RPMI7951 (cell line): Measurements from ENCODE around the gene PLAC1. TPM values are rescaled to one million over a fixed set of nuclear protein-coding genes. Genes with fewer than 3 reads are reported as not detected.

Source experiments
- DNase-seq: peaks from one replicate; pipeline ENCODE4 v3.0.0-alpha.2; 2012; ENCODE audit warnings: low read depth
- total RNA-seq: library from RNA; depleted of rRNA; stranded (reverse); fragments of >200 nt; shearing (Covaris generic); gene quantifications from 2 replicates; pipeline ENCODE4 v1.2.3, GENCODE V29; 2014

Gene PLAC1
- total RNA-seq, 1 experiment from 2014 or later: 0.12 TPM

- DNase-seq: no peak
Observed at GRCh38 chrX:134588806-134589205, 69.5 kb downstream of the PLAC1 start.

- DNase-seq: no peak
Observed at GRCh38 chrX:134580907-134581306, 77.4 kb downstream of the PLAC1 start.

- DNase-seq: no peak
Observed at GRCh38 chrX:134573683-134574035, 84.6 kb downstream of the PLAC1 start.

DNA sequence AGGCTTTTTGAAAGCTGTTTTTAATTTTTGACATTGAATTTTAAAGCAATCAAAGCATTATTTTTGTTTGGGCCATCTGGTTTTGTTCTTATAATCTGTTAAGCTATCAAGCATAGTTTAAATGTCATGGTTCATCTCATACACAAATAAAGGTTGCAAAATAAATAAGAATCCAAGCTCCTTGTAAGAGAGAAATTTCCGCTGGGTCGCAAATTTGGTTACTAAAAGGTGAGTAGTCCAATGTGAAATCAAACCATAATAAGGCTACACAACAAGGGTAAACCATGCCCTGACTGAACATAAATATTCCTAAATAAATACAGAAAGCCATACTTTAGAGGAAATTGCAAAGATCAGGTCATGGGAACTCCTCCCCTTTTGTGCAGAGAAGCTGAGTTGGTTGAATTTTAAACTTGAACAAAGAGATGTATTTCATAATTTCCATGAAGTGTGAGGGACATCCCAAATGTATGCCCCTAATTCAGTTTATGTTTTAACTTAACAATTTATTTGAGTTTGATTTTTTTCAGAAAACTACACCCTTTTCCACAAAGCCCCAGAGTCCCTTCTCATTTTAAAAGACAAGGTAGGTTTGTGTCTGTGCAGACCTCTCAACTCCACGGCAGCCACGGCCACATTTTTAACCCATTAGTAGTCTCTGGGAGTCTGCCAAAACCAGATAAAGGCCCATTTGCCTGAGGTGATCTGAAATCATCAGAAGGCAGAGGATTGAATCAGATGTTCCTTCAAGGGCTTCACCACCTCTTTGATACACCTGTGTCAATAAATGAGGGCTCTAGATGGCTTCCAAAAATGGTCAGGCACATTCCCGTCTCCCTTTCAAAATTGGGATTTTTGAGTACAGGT, 85.2 kb downstream of the PLAC1 start:
- DNase-seq: peak; percentile 64

GRCh38 chrX:134571796-134572195, 86.5 kb downstream of the PLAC1 start:
- no peak for DNase-seq

- DNase-seq: no peak
Observed at GRCh38 chrX:134570899-134571298, 87.4 kb downstream of the PLAC1 start.

- no peak for DNase-seq
Observed at GRCh38 chrX:134570509-134570846, 87.8 kb downstream of the PLAC1 start.

DNA sequence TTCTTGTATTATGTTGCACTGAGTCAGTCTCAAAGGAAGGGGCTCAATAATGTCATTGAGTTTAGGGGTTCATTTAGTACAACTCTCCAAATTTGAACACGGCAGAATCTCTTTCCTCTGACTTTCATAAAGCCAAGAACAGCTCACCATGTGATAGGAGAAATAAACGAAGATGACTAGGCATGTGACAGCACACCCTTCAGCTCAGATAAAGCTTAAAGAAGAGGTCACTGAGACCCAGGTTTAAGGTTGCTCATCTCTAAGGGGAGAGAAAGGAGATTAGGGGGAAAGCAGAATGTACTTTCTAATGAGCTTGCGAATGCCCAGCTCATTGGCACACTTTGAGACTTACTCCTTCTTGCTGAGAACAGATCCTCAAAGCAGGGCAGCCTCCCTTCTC, 89.0 kb downstream of the PLAC1 start:
- no peak for DNase-seq

GRCh38 chrX:134568285-134569016, 89.8 kb downstream of the PLAC1 start:
- no peak for DNase-seq

GRCh38 chrX:134566506-134566905, 91.8 kb downstream of the PLAC1 start:
- no peak for DNase-seq

- no peak for DNase-seq
Observed at GRCh38 chrX:134562002-134562401, 96.3 kb downstream of the PLAC1 start.

- DNase-seq: no peak
Observed at GRCh38 chrX:134558133-134558532, 100.1 kb downstream of the PLAC1 start.

GRCh38 chrX:134554291-134554690, 104.0 kb downstream of the PLAC1 start:
- no peak for DNase-seq

DNA sequence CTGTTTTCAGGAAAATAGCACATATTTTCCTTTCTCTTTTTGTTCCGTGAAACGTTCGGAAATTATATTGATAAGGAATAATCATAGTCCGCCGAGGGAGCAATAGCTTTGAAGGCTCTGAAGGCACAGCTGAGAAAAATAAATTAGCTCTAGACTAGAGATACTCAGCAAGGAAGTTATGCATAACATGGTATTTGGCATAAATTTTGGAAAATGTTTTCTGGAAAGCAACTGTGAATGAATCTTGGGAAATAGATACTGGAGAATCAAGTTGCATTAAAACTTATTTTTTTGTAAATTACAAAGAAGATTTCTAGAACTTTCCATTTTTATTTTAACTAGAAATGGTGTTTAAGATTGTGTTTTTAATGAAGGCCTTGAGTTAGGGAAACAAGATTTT, 105.9 kb downstream of the PLAC1 start:
- no peak for DNase-seq

GRCh38 chrX:134551376-134552048, 106.8 kb downstream of the PLAC1 start:
- peak; percentile 32 for DNase-seq

DNA sequence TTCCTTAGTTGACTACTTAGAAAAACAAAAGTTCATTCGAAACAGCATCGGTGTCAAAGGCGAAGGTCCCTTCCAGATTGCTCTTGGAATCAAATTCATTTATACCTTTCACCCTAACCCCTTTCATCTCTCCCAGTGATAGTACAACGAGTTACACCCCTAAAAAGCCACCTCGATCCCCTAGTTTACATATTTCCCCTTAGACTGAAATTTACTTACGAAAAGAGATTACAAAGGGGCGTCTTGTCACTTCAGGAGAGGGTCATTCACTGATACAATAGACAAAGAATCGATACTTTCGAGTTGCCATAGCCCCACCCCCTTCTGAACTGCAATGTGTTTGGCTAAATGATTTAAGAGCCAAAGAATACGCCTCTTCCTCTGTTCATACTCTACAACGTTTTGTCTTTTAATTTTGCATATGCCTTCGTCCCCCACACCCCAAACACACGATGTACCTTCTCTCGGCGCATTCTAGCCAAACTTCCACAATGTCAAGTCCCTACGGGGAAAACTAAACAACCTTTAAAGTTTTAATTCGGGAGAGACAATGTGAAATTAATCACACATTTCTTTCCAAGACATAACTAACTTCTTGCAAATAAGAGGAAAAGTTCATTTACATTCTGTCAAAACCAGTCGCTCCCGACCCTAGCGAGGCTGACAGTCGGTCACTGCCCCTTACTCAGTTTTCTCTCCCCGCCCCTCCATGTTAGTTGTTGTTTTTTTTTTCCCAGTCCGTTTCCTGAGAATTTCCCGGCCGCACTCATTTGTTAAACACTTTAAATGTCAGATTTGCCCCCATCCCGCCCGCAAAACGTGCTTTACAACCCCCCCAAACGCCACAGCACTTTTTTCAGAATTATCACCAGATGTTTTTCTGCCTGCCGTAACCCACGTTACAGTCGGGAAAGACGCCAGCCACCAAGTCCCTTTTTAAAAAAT, 109.7 kb downstream of the PLAC1 start:
- no peak for DNase-seq

- no peak for DNase-seq
Observed at GRCh38 chrX:134547047-134547679, 111.1 kb downstream of the PLAC1 start.

DNA sequence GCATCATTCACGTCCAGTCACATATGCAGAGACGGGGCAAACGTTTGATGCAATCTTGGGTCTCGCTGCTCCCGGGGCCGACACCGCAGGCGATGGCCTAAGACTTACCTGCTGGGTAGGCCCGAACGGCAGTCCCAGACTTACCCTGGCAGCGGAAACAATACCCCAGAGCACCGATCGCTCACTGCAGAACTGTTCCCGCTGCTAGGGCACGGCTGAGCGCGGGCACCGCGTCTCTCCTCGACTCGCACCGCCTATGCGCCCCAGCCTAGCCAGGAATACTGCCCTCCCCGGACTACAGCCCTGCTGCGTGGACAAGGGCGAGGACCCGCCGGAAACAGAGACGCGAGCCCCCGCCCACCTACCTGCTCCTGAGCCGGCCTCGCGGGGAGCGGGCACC, 112.1 kb downstream of the PLAC1 start:
- DNase-seq: no peak

- no peak for DNase-seq
Observed at GRCh38 chrX:134545510-134545909, 112.8 kb downstream of the PLAC1 start.

GRCh38 chrX:134544513-134545151, 113.6 kb downstream of the PLAC1 start:
- DNase-seq: no peak

GRCh38 chrX:134544135-134544512, 114.1 kb downstream of the PLAC1 start:
- no peak for DNase-seq
